Medulla oblongata (tissue), 1 donor: ENCODE measurements around the gene SGK1.

Experiments
- DNase-seq: peaks from one replicate; pipeline ENCODE4 v3.0.0-alpha.2; 2015; ENCODE audit errors: extremely low spot score

Gene SGK1

DNA sequence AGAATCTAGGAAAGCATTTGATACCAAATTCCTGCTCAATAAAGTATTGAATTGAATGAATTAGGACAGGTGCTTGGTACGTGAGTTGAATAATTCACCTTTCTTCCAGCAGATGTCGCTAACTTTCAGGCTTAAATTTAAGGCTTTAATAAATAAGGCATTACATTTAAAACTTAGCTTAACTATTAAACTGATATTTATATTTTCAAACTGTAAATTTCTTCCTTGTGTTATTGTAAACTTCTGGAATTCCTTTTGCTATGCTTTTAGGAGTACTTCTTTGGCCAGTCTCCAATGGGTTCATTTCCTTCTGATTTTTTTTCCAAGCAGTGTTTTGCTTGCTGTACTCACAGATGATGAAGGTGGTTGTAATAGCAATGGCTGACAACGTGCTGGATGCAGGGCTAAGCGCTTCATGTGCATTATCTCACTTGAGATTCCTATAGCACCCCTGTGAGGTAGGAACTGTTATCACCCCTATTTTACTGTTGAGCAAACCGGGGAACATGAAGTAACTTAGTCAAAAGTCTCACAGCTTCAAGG, 194.2 kb downstream of the SGK1 start:
- DNase-seq = peak; percentile 66

DNA sequence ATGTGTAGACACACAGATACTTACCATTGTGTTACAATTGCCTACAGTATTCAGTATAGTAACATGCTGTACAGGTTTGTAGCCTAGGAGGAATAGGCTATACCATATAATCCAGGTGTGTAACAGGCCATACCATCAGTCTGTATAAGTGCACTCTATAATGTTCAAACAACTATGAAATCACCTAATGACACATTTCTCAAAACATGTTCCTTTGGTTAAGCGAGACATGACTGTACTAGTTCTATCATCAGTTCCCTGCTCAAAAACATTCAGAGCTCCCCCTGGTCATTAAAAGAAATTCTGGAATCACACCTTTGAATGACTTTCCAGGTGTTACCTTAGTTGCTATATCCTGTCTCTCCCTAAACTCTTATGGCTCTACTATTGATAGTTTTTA, 195.1 kb downstream of the SGK1 start:
- DNase-seq = no peak

DNA sequence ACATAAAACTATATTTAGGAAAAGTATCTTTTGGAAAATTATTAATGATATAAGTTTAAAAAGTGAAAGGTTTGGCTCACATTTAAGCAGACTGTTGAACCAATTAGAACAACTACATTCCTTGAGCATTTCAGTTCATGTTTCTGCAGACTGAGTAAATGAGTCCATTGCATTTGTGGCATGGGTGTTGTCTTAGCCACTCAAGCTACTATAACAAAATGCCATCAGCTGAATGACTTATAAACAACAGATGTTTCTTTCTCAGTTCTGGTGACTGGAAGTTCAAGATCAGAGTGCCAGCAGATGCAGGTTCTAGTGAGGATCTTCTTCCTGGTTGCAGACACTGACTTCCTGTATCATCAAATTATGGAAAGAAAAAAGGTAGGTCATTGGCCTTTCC, 198.4 kb downstream of the SGK1 start:
- no peak for DNase-seq
